ENCODE measurements around the gene KDM3A.

KDM3A gene

DNA sequence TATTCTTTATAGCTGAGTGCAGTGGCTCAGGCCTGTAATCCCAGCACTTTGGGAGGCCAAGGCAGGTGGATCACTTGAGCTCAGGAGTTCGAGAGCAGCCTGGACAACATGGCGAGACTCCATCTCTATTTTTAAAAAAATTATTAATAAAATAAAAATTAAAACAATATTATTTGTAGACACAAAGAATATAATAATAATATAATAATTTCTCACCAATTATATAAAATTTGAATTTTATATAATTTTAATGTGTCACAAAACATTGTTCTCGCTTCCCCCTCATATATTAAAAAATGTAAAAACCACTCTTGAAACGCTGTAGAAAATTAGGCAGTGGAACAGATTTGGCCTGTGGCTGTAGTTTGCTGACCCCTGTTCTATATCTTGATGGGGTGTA is 5.6 kb upstream of the KDM3A start:
- TF ChIP-seq ZFX (IDR thresholded peaks at IDR 0.05; ENCODE audit: borderline replicate concordance), result no peak
- TF ChIP-seq, protein P1, sequence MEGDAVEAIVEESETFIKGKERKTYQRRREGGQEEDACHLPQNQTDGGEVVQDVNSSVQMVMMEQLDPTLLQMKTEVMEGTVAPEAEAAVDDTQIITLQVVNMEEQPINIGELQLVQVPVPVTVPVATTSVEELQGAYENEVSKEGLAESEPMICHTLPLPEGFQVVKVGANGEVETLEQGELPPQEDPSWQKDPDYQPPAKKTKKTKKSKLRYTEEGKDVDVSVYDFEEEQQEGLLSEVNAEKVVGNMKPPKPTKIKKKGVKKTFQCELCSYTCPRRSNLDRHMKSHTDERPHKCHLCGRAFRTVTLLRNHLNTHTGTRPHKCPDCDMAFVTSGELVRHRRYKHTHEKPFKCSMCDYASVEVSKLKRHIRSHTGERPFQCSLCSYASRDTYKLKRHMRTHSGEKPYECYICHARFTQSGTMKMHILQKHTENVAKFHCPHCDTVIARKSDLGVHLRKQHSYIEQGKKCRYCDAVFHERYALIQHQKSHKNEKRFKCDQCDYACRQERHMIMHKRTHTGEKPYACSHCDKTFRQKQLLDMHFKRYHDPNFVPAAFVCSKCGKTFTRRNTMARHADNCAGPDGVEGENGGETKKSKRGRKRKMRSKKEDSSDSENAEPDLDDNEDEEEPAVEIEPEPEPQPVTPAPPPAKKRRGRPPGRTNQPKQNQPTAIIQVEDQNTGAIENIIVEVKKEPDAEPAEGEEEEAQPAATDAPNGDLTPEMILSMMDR (IDR thresholded peaks at IDR 0.05), result no peak
- H3K27ac ChIP-seq, result no peak overlapping the region

DNA sequence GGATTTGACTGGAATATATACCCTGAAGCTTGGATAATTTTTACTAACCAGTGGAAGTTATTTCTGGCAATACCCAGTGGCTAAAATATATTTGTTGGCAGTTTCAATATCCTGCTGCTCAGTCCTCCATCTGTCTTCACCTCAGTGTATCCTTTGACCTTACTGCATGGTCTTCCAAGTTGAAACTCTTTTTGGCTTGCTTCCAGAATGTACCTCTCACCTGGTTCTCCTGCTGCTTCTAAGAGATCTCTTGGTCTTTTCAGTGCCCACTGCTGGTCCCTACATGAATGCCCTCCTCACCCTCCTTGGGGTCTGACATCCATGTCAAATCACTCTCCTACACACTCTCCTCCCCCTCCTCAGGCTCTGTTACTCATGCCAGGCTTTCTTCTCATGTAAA is 4.8 kb upstream of the KDM3A start:
- no peak overlapping the region for H3K27ac ChIP-seq
- TF ChIP-seq ZFX (IDR thresholded peaks at IDR 0.05; ENCODE audit: borderline replicate concordance), result no peak
- TF ChIP-seq, protein P1 (IDR thresholded peaks at IDR 0.05), result no peak

DNA sequence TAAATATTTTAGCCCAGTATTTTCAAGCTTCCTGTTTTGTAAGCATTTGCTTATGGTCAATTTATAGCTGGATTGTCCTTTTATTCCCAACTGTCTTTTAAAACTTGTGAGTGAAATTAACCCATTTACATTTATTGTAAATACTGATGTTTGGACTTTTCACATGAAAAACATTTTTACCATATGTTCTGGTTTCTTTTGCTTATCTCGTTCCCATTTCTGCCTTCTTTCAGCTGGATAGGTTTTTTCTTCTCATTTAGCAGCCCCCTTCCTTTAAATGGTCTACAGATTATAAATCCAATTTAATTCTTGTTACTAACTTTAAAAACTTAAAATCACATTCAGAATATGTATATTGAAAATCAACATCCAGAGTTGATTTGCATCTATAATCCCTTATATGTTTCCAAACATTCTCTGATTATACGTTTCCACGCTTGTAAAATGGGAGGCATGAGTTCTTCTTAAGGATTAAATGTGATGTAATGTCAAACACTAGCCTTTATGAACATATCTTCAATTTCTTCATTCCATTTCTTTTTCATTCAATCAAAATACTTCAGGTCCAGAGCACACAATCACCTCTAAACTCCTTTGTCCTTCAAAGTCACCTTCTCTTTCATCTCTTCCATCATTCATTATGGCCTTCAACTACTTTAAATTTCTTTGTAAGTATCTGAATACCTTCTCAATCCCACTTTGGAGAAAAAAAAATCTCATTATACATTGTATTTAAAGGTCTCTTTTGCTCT is 1.1 kb upstream of the KDM3A start:
- TF ChIP-seq, protein P1 (IDR thresholded peaks at IDR 0.05), result no peak
- no peak for TF ChIP-seq ZFX (IDR thresholded peaks at IDR 0.05; ENCODE audit: borderline replicate concordance)
- peak overlapping the region; percentile 95 for H3K27ac ChIP-seq

DNA sequence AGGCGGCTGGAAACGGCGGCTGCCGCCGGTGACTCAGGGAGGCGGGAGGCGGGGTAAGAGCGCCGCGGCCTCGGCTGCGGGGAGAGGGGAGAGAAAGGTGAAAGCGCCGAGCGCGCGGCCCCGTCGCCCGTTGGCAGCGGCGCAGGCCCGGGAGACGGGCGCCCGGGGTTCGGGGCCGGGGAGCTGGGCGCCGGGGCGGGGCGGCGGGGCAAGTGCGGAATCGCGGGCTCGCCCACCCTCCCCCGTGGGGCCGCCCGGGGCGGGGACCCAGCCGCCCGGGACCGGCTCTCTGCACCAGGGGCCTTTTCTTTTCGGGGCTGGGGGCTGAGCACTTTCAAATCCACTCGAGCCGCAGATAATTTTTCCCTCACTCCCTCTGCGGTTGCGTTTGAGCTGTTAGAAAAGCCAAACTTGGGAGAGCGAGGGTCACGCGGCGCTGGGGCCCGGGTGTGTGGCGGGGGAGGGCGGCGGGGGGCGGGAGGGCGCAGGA is 266 bp downstream of the KDM3A start:
- TF ChIP-seq, protein P1 (IDR thresholded peaks at IDR 0.05), result no peak
- no peak for TF ChIP-seq ZFX (IDR thresholded peaks at IDR 0.05; ENCODE audit: borderline replicate concordance)
- H3K27ac ChIP-seq, result peak overlapping the region; percentile 95

DNA sequence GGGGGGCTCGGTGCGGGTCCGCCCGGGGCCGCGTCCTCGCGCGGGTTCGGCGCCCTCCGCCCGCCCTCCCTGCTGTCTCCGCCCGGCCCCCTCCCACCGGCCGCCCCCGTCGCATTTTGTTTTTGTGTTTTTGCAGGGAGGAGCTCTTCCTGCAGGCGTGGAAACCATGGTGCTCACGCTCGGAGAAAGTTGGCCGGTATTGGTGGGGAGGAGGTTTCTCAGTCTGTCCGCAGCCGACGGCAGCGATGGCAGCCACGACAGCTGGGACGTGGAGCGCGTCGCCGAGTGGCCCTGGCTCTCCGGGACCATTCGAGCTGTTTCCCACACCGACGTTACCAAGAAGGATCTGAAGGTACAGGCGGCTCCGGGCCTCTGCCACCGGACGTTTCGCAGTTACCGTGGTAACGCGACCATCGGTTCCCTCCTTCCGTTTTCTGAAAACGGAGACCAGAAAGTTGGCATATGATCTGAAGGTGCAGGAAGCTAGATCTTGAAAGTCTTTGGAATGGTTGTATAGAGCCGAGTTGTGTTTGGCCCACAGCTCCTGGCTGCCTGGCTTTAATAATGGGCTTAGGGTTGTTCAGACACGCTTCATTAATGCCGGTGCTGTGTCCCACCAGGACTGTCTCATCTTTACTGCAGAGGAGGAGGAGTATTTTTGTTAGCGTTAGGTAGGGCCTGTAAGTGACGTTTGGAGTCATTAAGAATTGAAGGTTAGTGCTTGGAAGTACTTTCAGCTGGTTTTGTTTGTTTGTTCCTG is 891 bp downstream of the KDM3A start:
- peak overlapping the region; percentile 95 for H3K27ac ChIP-seq
- TF ChIP-seq, protein P1 (IDR thresholded peaks at IDR 0.05), result no peak
- no peak for TF ChIP-seq ZFX (IDR thresholded peaks at IDR 0.05; ENCODE audit: borderline replicate concordance)

DNA sequence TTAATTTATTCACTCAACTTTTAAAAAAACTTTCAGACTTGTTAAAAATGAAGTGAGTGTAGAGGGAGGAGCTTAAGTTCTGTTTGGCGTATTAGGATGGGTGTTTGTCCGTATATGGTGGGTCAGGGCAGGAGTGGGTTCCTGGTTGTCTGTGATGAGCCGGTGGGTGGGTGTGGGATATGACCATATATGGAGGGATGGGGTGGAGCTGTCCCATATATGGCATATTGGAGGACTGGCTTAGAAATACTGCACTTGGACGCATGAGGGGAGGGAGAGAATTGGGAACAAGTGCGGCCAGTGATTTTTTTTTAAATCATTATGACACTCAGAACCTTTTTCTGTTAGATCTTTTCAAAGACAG is 1.5 kb downstream of the KDM3A start:
- TF ChIP-seq, protein P1 (IDR thresholded peaks at IDR 0.05), result no peak
- no peak for TF ChIP-seq ZFX (IDR thresholded peaks at IDR 0.05; ENCODE audit: borderline replicate concordance)
- H3K27ac ChIP-seq, result peak overlapping the region; percentile 95
